Large intestine (tissue), 3 donors: ENCODE results near the gene ATF6. TPM values are rescaled to one million over a fixed set of nuclear protein-coding genes. Genes with fewer than 3 reads are reported as not detected.

Source experiments
- DNase-seq, 2 donors: peaks; one replicate each; pipeline versions ENCODE4 v3.0.0 to v3.0.0-alpha.2; 2013
- H3K27ac ChIP-seq: one replicate; pipeline ENCODE4 v1.5.1; 2013; ENCODE audit warnings: low read length
- H3K27me3 ChIP-seq: 2 replicates; pipeline ENCODE4 v1.6.1; 2013; ENCODE audit warnings: low read length; ENCODE audit not compliant: control insufficient read depth, insufficient read depth
- H3K36me3 ChIP-seq: 2 replicates; pipeline ENCODE4 v1.6.1; 2013; ENCODE audit warnings: low read length; ENCODE audit not compliant: control insufficient read depth, insufficient read depth
- H3K4me1 ChIP-seq: one replicate; pipeline ENCODE4 v1.6.1; 2013; ENCODE audit warnings: low read length; ENCODE audit not compliant: control insufficient read depth, insufficient read depth
- H3K4me3 ChIP-seq: one replicate; pipeline ENCODE4 v1.5.1; 2013; ENCODE audit warnings: low read length
- H3K9me3 ChIP-seq: one replicate; pipeline ENCODE4 v1.6.1; 2013; ENCODE audit warnings: mild to moderate bottlenecking, low read depth, low read length, moderate library complexity; ENCODE audit not compliant: control insufficient read depth
- WGBS: methylation state at CpG from one replicate; pipeline ENCODE4 v1.1.5; 2013; ENCODE audit warnings: low lambda C conversion rate; ENCODE audit not compliant: insufficient coverage; 5-methylcytosine and 5-hydroxymethylcytosine counted together
- polyA plus RNA-seq: library from polyadenylated mRNA; unstranded; fragments of 120-200 nt; gene quantifications from one replicate; pipeline ENCODE4 v1.2.1, GENCODE V29; 2013

ATF6 gene
- polyA plus RNA-seq, 1 donor: 19.6 TPM

DNA sequence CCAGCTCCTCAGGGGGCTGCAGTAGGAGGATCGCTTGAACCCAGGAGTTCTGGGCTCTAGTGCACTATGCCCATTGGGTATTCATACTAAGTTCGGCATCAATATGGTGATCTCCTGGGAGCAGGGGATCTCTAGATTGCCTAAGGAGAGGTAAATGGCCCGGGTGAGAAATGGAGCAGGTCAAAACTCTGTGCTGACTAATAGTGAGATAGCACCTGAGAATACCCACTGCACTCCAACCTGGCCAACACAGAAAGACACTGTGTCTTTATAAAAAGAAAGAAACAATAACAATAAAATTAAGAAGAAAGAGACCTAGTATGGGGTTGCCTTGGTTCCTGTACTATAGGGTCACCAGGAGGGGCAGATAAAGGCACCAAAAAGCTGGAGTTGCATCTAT is 30.3 kb upstream of the ATF6 start:
- no peak for DNase-seq
- H3K27ac ChIP-seq: no peak overlapping the region
- no peak overlapping the region for H3K4me3 ChIP-seq
- no peaks in the 10 kb centered on the region for H3K4me1 ChIP-seq
- no CpG with 5 or more reads among the region's 3 CpGs for WGBS
- H3K9me3 ChIP-seq: no peaks in the 10 kb centered on the region
- peaks cover 38% of the 10 kb centered on the region for H3K27me3 ChIP-seq
- H3K36me3 ChIP-seq: no peaks in the 10 kb centered on the region

- no peak overlapping the region for H3K4me3 ChIP-seq
- H3K4me1 ChIP-seq: no peaks in the 10 kb centered on the region
- H3K36me3 ChIP-seq: no peaks in the 10 kb centered on the region
- WGBS: 30% methylated on average over 2 of the region's 4 CpGs
- H3K27me3 ChIP-seq: peaks cover 34% of the 10 kb centered on the region
- DNase-seq: no peak
- H3K27ac ChIP-seq: no peak overlapping the region
- H3K9me3 ChIP-seq: no peaks in the 10 kb centered on the region
Observed at GRCh38 chr1:161736335-161736969, 29.7 kb upstream of the ATF6 start.

GRCh38 chr1:161737625-161738024 is 28.5 kb upstream of the ATF6 start:
- Histone ChIP-seq H3K36me3 (no peaks in the 10 kb centered on the region), H3K4me3 (no peak overlapping the region), H3K27me3 (peaks cover 28% of the 10 kb centered on the region), H3K27ac (no peak overlapping the region), H3K9me3 (no peaks in the 10 kb centered on the region), H3K4me1 (no peaks in the 10 kb centered on the region)
- WGBS: 60% methylated on average over 1 of the region's 2 CpGs
- no peak for DNase-seq

GRCh38 chr1:161738627-161739287 is 27.4 kb upstream of the ATF6 start:
- Histone ChIP-seq H3K27me3 (peaks cover 28% of the 10 kb centered on the region), H3K27ac (no peak overlapping the region), H3K9me3 (no peaks in the 10 kb centered on the region), H3K36me3 (no peaks in the 10 kb centered on the region), H3K4me1 (no peaks in the 10 kb centered on the region), H3K4me3 (no peak overlapping the region)
- DNase-seq: peak in 1 of 2 donors; percentile 10
- no CpG with 5 or more reads among the region's 4 CpGs for WGBS

GRCh38 chr1:161739865-161740566 is 26.1 kb upstream of the ATF6 start:
- peaks cover 28% of the 10 kb centered on the region for H3K27me3 ChIP-seq
- H3K4me3 ChIP-seq: no peak overlapping the region
- no CpG with 5 or more reads among the region's 8 CpGs for WGBS
- no peaks in the 10 kb centered on the region for H3K36me3 ChIP-seq
- no peaks in the 10 kb centered on the region for H3K4me1 ChIP-seq
- no peak overlapping the region for H3K27ac ChIP-seq
- H3K9me3 ChIP-seq: no peaks in the 10 kb centered on the region
- no peak for DNase-seq

DNA sequence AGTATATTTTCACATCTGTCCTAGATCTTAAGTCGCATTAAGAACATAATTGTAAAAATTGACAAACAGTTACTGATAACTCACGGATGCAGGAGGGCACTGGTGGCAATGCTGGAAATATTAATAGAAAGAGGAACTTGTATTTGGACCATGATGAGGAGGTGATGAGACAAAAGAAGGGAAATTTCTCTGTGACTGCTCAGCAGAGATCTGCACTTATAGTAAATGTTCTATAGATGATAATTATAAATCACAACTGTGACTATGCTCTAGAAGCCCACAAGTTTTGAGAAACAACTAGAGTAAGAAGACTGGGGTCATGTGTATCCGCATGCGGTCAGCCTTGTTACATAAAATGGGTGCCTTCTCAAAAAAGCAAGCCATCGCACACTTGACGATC is 25.2 kb upstream of the ATF6 start:
- no peak for DNase-seq
- peaks cover 26% of the 10 kb centered on the region for H3K27me3 ChIP-seq
- no peaks in the 10 kb centered on the region for H3K36me3 ChIP-seq
- no peaks in the 10 kb centered on the region for H3K4me1 ChIP-seq
- no peak overlapping the region for H3K27ac ChIP-seq
- no peaks in the 10 kb centered on the region for H3K9me3 ChIP-seq
- H3K4me3 ChIP-seq: no peak overlapping the region
- 100% methylated on average over 2 of the region's 6 CpGs for WGBS

GRCh38 chr1:161743231-161743630 is 22.9 kb upstream of the ATF6 start:
- no peaks in the 10 kb centered on the region for H3K36me3 ChIP-seq

GRCh38 chr1:161747801-161748200 is 18.3 kb upstream of the ATF6 start:
- H3K4me1 ChIP-seq: peaks cover 2% of the 10 kb centered on the region
- H3K4me3 ChIP-seq: no peak overlapping the region
- no peak for DNase-seq
- no peaks in the 10 kb centered on the region for H3K27me3 ChIP-seq
- no peak overlapping the region for H3K27ac ChIP-seq
- peaks cover 6% of the 10 kb centered on the region for H3K36me3 ChIP-seq
- H3K9me3 ChIP-seq: no peaks in the 10 kb centered on the region
- WGBS: no CpG with 5 or more reads among the region's 6 CpGs

More at GRCh38 chr1:161743231-161743630, 22.9 kb upstream of the ATF6 start:
- peak; percentile 47 to 55 for DNase-seq
- Histone ChIP-seq H3K27ac (peak overlapping the region; percentile 31), H3K4me1 (no peaks in the 10 kb centered on the region), H3K9me3 (no peaks in the 10 kb centered on the region), H3K27me3 (peaks cover 16% of the 10 kb centered on the region), H3K4me3 (no peak overlapping the region)
- 100% methylated on average over 1 of the region's 9 CpGs for WGBS

DNA sequence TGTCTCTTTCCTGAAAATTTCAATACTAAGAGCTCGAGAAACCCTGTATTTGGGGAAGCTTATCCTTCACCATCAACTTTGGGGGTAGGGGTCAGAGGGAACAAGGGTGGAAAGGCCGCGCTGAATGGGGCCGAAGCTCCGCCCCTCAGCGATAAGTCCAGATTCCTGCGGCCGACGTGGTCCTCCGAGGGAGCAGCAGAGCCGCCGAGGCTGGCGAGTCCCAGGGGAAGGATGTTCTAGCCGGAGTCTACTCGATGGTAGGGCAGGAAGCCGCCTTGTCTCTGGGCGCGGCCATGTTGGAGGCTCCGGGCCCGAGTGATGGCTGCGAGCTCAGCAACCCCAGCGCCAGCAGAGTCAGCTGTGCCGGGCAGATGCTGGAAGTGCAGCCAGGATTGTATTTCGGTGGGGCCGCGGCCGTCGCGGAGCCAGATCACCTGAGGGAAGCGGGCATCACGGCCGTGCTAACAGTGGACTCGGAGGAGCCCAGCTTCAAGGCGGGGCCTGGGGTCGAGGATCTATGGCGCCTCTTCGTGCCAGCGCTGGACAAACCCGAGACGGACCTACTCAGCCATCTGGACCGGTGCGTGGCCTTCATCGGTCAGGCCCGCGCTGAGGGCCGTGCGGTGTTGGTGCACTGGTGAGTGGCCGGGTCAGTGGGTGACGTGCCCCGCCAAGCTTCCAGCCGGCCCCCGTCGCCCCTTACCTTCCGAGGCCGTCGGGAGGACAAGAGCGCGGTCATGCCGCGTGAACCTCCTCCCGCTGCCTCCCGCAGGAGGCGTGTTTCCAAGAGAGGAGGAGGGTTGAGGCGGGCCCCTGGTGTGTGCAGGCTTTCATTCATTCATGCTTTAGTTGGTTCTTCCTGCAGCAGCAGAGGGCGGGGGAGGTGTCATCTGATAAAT is 16.4 kb upstream of the ATF6 start, which contains the start of gene DUSP12:
Gene DUSP12 (plus strand): TSS at position 278 of the 899 bp plus-strand sequence. CDS start 16 bp downstream, at position 294.
- peak within 1 kb of the TSS; percentile 77 for H3K27ac ChIP-seq
- H3K36me3 ChIP-seq: peaks cover 17% of the 10 kb centered on the region
- DNase-seq: peak; percentile 93 to 96
- no CpG with 5 or more reads among the region's 65 CpGs for WGBS
- peak within 1 kb of the TSS; percentile 65 for H3K4me3 ChIP-seq
- no peaks in the 10 kb centered on the region for H3K27me3 ChIP-seq
- H3K4me1 ChIP-seq: peaks cover 2% of the 10 kb centered on the region
- H3K9me3 ChIP-seq: no peaks in the 10 kb centered on the region
